Activated CD4-positive, CD25-positive, alpha-beta regulatory T cell (primary cell): Measurements from ENCODE around the gene EFNA4.

Experiments
- DNase-seq, 4 experiments: peaks; one replicate each; lab custom pipeline; 2025; lab: John Stamatoyannopoulos, UW

Gene EFNA4, protein sequence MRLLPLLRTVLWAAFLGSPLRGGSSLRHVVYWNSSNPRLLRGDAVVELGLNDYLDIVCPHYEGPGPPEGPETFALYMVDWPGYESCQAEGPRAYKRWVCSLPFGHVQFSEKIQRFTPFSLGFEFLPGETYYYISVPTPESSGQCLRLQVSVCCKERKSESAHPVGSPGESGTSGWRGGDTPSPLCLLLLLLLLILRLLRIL

DNA sequence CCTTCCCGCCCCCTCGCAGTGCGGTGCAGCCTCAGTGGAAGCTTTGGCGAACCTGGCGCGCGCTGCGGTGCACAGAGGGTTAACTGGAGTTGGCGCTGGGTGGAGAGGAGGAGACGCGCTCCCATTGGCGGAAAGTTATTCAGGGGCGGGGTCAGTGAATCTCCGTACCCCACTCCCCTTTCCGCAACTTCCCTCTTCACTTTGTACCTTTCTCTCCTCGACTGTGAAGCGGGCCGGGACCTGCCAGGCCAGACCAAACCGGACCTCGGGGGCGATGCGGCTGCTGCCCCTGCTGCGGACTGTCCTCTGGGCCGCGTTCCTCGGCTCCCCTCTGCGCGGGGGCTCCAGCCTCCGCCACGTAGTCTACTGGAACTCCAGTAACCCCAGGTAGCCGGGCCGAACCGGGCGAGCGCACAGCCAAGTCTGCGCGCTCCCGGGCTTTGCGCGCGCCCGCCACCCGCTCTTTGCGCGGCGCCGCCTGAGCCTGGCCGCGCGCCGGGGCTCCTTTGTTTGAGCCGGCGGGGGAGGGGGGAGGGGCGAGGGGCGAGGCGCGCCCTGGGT is at the start of gene EFNA4:
Gene EFNA4, plus strand, starts transcription at position 191 of the 561 bp plus-strand sequence. Its CDS starts 84 bp downstream, at position 275.
- peak; percentile 52 to 69 (median 64) for DNase-seq

DNA sequence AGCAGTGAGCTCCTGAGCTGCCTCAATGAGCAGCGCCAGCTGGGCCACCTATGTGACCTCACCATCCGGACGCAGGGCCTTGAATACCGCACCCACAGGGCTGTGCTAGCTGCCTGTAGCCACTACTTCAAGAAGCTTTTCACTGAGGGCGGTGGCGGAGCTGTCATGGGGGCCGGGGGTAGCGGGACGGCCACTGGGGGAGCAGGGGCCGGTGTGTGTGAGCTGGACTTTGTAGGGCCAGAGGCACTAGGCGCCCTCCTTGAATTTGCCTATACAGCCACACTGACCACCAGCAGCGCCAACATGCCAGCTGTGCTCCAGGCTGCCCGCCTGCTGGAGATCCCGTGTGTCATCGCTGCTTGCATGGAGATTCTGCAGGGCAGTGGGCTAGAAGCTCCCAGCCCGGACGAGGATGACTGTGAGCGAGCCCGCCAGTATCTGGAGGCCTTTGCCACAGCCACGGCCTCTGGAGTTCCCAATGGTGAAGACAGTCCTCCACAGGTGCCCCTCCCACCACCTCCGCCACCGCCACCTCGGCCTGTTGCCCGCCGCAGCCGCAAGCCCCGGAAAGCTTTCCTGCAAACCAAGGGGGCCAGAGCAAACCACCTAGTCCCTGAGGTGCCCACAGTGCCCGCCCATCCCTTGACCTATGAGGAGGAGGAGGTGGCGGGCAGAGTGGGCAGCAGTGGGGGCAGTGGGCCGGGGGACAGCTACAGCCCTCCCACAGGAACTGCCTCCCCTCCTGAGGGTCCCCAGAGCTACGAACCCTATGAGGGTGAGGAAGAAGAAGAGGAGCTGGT is 48.6 kb upstream of the EFNA4 start:
- DNase-seq = no peak

DNA sequence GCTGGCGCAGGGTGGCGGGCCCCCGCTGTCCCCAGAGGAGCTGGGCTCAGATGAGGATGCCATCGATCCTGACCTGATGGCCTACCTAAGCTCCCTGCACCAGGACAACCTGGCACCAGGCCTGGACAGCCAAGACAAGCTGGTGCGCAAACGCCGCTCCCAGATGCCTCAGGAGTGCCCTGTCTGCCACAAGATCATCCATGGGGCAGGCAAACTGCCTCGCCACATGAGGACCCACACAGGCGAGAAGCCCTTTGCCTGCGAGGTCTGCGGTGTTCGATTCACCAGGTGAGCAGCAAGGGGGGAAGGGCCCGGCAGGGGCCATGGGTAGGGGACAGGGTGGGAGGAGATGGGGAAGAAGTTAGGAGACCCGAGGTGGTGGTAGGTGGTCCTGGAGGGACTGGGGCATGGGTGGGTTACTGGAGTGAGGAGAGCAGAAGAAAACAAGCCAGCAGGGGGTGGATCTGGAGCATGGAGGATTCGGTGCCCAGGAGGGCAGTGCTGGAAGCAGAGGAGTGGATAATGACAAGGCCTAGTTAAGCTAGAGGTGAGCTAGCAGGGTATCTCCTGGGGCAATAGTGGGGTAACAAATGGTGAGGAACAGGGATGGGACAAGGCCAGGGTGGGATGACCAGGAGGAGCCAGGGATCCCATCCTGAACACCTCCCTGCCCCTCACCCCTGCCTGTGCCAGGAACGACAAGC is 47.9 kb upstream of the EFNA4 start:
- no peak for DNase-seq

- no peak for DNase-seq
Measured at GRCh38 chr1:155016231-155016831, 47.2 kb upstream of the EFNA4 start.

GRCh38 chr1:155017041-155017945 is 46.2 kb upstream of the EFNA4 start:
- peak; percentile 78 to 87 (median 85) for DNase-seq

- DNase-seq = no peak
Measured at GRCh38 chr1:155017946-155018316, 45.6 kb upstream of the EFNA4 start.

DNA sequence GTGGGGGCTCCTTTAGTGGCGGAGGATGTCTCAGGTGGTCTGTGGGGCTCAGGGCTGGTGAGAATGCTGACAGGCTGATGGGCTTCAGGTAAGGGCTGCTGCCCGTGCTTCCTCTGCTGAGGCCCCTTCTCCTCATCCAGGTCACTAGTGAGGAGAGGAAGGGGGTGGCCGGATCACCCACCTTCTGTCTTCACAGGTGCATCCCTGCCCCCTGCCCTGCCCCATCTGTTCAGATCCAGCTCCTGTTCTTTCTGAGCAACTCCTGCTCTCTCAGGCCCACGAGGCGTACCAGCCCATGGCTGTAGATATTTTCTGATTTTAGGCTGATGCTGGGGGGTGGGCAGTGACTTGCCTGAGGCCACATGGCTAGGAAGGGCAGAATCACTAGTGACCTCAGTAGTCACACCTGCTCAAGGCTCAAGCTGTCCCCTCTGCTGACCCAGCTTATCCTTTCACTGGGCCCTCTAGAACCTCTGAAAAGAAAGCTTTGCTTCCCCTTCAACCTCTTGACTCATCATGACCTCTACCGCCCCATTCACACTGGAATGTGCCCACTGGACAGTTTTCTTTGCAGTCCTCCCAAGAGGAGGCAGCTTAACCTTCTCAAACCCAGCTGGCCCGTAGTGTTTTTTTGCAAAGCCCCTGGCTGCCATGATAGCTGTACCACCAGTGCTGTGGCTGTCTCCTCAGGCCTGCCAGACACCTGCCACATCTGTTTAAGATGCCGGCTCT is 44.8 kb upstream of the EFNA4 start:
- no peak for DNase-seq

- no peak for DNase-seq
Measured at GRCh38 chr1:155019377-155020245, 43.9 kb upstream of the EFNA4 start.

DNA sequence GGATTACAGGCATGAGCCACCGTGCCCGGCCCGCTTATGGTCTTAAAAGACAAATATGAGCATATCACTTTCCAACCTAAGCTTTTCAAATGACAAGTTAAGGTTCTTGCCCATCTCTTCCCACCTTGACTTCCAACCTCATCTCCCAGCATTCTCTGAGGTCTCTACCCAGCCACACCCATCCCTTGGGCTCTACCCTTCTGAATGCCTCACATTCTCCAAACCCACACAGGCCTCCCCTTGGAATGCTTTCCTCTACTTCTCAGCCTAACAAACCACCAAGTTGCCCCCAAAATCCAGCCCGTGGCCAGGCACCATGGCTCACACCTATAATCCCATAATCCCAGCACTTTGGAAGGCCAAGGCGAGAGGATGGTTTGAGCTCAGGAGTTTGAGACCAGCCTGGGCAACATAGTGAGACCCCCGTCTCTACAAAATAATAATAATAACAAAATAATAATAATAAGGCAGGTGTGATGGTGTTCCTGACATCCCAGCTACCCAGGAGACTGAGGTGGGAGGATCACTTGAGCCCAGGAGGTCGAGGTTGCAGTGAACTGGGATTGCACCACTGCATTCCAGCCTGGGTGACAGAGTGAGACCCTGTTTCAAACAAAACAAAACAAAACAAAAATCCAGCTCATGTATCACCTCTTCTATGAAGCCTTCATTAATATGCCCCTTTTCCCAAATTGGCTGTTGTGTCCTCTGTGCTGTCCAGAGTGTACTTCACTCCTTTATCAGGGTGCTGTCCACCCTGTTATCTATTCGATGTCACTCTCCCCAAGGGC is 41.2 kb upstream of the EFNA4 start:
- DNase-seq = no peak

DNA sequence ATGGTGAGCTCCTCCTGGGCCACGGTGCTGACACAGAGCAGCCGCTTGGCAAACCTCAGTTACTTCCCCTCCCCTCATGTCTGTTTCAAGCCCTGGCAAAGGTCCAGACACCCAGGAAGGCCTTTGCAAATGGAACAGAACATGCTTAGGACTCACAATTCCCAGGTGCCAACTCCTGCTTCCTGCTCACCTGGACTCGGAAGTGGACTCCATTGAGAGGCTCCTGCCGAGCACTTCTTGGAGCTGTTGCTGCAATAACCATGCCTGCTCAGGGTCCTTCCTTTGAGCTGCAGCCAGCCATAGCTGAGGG is 40.7 kb upstream of the EFNA4 start:
- no peak for DNase-seq

- DNase-seq = no peak
Measured at GRCh38 chr1:155023627-155024026, 39.9 kb upstream of the EFNA4 start.

DNA sequence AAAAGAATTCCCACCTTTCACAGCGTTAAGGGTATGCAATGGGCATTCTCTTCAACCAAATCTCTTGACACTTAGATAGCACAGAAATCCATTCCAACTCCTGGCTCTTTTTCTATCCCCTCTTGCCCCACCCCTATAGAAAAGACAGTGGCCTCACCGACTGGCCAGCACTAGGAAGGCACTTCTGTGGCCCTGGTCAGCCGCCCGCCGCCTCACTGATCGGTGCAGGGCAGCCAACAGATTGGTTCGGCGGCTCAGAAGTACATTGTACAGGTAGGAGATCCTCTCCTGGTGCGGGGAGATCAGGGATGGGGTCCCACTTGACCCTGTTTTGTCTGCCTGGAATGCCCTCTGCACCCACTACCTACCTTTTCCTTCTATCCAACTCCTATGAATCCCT is 39.2 kb upstream of the EFNA4 start:
- DNase-seq = no peak

DNA sequence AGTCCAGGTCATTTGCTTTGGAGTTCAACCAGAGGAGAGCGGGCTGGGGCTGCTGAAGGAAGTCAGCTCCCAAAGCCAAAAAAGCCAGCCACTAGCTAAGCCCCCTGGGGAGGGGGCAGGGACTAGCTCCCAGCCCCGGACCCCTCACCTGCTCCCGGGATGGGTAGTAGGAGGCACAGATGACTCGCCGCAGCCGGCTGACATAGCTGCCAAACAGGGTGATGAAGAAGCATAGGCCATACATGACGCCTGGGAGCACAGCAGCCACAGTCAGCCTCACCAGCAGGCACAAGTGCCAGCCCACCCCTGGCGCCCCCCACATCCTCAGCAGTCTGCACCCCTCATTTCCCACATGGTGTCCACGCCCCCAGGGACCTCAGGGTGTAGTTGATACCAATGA is 37.4 kb upstream of the EFNA4 start:
- DNase-seq = no peak

- no peak for DNase-seq
Measured at GRCh38 chr1:155026588-155026987, 37.0 kb upstream of the EFNA4 start.

- DNase-seq = no peak
Measured at GRCh38 chr1:155029513-155030242, 33.9 kb upstream of the EFNA4 start.

- DNase-seq = no peak
Measured at GRCh38 chr1:155030243-155030795, 33.2 kb upstream of the EFNA4 start.

DNA sequence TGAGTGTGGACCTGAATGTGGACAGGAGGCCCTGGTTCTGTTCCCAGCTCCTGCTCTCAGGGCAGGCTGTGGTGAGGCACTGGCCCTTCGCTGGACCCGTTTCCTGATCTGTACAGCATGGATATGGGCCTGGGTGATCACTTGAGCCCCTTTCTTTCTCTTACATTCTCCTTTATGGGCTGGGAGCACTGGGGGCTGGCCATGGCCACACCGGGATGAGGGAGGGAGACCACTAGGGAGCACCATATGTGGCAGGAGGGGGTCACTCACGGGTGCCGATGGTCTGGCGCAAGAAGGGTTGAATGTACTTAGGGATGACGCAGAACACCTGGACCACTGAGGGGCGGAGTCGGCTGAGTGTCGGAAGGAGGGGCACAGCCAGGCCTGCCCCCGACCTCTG is 32.6 kb upstream of the EFNA4 start:
- no peak for DNase-seq

DNA sequence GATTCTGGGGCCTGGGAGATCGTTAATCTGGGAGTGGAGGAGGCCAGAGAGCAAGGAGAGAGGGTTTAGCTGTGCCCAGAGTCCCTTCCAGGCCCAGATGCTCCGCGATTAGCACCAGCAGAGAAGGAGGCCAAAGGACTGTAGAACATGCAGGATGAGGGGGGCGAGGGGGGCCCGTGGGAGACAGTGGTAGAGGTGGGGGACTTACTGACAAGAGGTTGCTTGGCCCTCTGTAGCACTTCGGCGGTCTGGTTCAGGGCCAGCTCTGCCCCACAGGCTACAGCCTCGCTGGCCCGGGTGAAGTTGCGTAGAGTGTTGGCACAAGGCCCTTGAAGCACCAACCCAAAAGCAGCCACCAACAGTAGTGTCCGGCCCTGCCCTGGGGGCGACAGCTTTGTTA is 30.7 kb upstream of the EFNA4 start:
- DNase-seq = no peak
